SK-N-SH treated with all-trans-retinoic acid at 6 μM for 48 hours (cell line): ENCODE data around the gene PCBP1.

ENCODE experiments used
- ATAC-seq: fragments of 200-7000 bp; cut with Tn5 transposase; 3 replicates; pipeline ENCODE4 v1.9.1; 2020; ENCODE audit warnings: mild to moderate bottlenecking, moderate library complexity
- ARNTL ChIP-seq: fragments of 450-650 bp; formaldehyde crosslinking; IDR thresholded peaks from 2 replicates; pipeline ENCODE4 v1.5.0; 2020; ENCODE audit warnings: low read depth, mild to moderate bottlenecking, moderate library complexity, borderline replicate concordance
- BACH2 ChIP-seq: fragments of 250-450 bp; sonication (Bioruptor Pico); IDR thresholded peaks from 2 replicates; pipeline ENCODE4 v1.9.0; 2021; ENCODE audit warnings: mild to moderate bottlenecking, borderline replicate concordance
- CREB5 ChIP-seq: fragments of 250-450 bp; sonication (Bioruptor Pico); IDR thresholded peaks from 2 replicates; pipeline ENCODE4 v1.5.1; 2020; ENCODE audit warnings: low read depth, mild to moderate bottlenecking, moderate library complexity
- CSDC2 ChIP-seq: fragments of 250-450 bp; sonication (Bioruptor Pico); IDR thresholded peaks from 2 replicates; pipeline ENCODE4 v1.5.0; 2020; ENCODE audit warnings: mild to moderate bottlenecking, moderate library complexity
- ESRRG ChIP-seq: fragments of 250-450 bp; sonication (Bioruptor Pico); IDR thresholded peaks from 2 replicates; pipeline ENCODE4 v1.6.1; 2021; ENCODE audit warnings: mild to moderate bottlenecking
- GLIS3 ChIP-seq: fragments of 250-450 bp; sonication (Bioruptor Pico); IDR thresholded peaks from 2 replicates; pipeline ENCODE4 v1.5.0; 2020; ENCODE audit warnings: mild to moderate bottlenecking, moderate library complexity
- ISL1 ChIP-seq: fragments of 250-450 bp; sonication (Bioruptor Pico); IDR thresholded peaks from 2 replicates; pipeline ENCODE4 v2.1.2; 2022; ENCODE audit warnings: mild to moderate bottlenecking, moderate library complexity
- OSR1 ChIP-seq: fragments of 250-450 bp; sonication (Bioruptor Pico); IDR thresholded peaks from 2 replicates; pipeline ENCODE4 v1.8.0; 2022; ENCODE audit warnings: moderate library complexity, mild to moderate bottlenecking, inconsistent platforms
- POU6F1 ChIP-seq: fragments of 250-450 bp; sonication (Bioruptor Pico); IDR thresholded peaks from 2 replicates; pipeline ENCODE4 v1.8.0; 2021; ENCODE audit warnings: low read depth, mild to moderate bottlenecking, moderate library complexity, borderline replicate concordance
- PPARA ChIP-seq: fragments of 250-450 bp; sonication (Bioruptor Pico); IDR thresholded peaks from 2 replicates; pipeline ENCODE4 v1.5.0; 2020; ENCODE audit warnings: mild to moderate bottlenecking, borderline replicate concordance
- RARB ChIP-seq: fragments of 250-450 bp; sonication (Bioruptor Pico); IDR thresholded peaks from 2 replicates; pipeline ENCODE4 v1.8.0; 2021; ENCODE audit warnings: mild to moderate bottlenecking, moderate library complexity
- SNAI2 ChIP-seq: fragments of 250-450 bp; sonication (Bioruptor Pico); IDR thresholded peaks from 2 replicates; pipeline ENCODE4 v1.5.0; 2020; ENCODE audit warnings: mild to moderate bottlenecking, moderate library complexity
- TCF4 ChIP-seq: fragments of 250-450 bp; sonication (Bioruptor Pico); IDR thresholded peaks from 2 replicates; pipeline ENCODE4 v1.8.0; 2021; ENCODE audit warnings: mild to moderate bottlenecking, moderate library complexity, borderline replicate concordance
- TOX ChIP-seq: fragments of 250-450 bp; sonication (Bioruptor Pico); IDR thresholded peaks from 2 replicates; pipeline ENCODE4 v1.8.0; 2021; ENCODE audit warnings: mild to moderate bottlenecking, moderate library complexity, borderline replicate concordance
- ZC3H10 ChIP-seq: fragments of 250-450 bp; sonication (Bioruptor Pico); IDR thresholded peaks from 2 replicates; pipeline ENCODE4 v1.5.1; 2021; ENCODE audit warnings: mild to moderate bottlenecking, moderate library complexity
- ZFP3 ChIP-seq: fragments of 250-450 bp; sonication (Bioruptor Pico); IDR thresholded peaks from 2 replicates; pipeline ENCODE4 v1.5.0; 2020; ENCODE audit warnings: mild to moderate bottlenecking, moderate library complexity
- ZFP30 ChIP-seq: fragments of 450-650 bp; formaldehyde crosslinking; IDR thresholded peaks from 2 replicates; pipeline ENCODE4 v1.5.0; 2022; ENCODE audit warnings: mild to moderate bottlenecking, moderate library complexity
- ZNF565 ChIP-seq: fragments of 450-650 bp; formaldehyde crosslinking; conservative IDR thresholded peaks from 2 replicates; pipeline ENCODE4 v1.5.0; 2020; ENCODE audit warnings: low read depth, mild to moderate bottlenecking, moderate library complexity
- ZNF70 ChIP-seq: fragments of 450-650 bp; formaldehyde crosslinking; IDR thresholded peaks from 2 replicates; pipeline ENCODE4 v1.5.0; 2020; ENCODE audit warnings: mild to moderate bottlenecking, moderate library complexity
- ZNF8 ChIP-seq: fragments of 450-650 bp; formaldehyde crosslinking; IDR thresholded peaks from 2 replicates; pipeline ENCODE4 v1.5.0; 2020; ENCODE audit warnings: mild to moderate bottlenecking, moderate library complexity
- TF ChIP-seq, protein P1 (sequence below): fragments of 250-450 bp; sonication (Bioruptor Pico); IDR thresholded peaks from 2 replicates; pipeline ENCODE4 v1.5.0; 2020; ENCODE audit warnings: mild to moderate bottlenecking, moderate library complexity
- TF ChIP-seq, protein P2 (sequence below): fragments of 250-450 bp; sonication (Bioruptor Pico); IDR thresholded peaks from 2 replicates; pipeline ENCODE4 v1.8.0; 2020; ENCODE audit warnings: mild to moderate bottlenecking, moderate library complexity, borderline replicate concordance

The PCBP1 gene

DNA sequence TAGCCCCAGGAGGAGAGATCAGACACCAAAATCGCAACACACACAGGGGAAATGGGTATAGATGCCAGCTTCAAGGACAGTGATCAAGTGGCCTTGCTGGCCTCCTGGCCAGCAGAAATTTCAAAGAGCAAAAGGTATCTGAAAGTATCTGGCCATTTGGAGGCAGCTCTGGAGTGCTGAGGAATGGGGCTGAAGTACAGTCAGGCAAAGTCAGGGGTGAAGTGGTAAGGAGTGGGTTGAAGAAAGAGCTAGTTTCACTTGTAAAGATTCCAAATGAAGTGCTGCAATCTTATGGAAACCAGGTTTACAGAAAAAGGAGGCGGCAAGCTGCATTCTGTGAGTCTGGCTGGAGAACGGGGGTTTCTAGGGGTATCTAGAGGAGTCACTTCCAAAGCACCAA is 19.2 kb upstream of the PCBP1 start:
- TF ChIP-seq, protein P1, sequence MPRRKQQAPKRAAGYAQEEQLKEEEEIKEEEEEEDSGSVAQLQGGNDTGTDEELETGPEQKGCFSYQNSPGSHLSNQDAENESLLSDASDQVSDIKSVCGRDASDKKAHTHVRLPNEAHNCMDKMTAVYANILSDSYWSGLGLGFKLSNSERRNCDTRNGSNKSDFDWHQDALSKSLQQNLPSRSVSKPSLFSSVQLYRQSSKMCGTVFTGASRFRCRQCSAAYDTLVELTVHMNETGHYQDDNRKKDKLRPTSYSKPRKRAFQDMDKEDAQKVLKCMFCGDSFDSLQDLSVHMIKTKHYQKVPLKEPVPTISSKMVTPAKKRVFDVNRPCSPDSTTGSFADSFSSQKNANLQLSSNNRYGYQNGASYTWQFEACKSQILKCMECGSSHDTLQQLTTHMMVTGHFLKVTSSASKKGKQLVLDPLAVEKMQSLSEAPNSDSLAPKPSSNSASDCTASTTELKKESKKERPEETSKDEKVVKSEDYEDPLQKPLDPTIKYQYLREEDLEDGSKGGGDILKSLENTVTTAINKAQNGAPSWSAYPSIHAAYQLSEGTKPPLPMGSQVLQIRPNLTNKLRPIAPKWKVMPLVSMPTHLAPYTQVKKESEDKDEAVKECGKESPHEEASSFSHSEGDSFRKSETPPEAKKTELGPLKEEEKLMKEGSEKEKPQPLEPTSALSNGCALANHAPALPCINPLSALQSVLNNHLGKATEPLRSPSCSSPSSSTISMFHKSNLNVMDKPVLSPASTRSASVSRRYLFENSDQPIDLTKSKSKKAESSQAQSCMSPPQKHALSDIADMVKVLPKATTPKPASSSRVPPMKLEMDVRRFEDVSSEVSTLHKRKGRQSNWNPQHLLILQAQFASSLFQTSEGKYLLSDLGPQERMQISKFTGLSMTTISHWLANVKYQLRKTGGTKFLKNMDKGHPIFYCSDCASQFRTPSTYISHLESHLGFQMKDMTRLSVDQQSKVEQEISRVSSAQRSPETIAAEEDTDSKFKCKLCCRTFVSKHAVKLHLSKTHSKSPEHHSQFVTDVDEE: no peak
- TF ChIP-seq ZNF8 (CRISPR knock-in tag) (no peak), GLIS3 (no peak), ESRRG (CRISPR knock-in tag) (no peak), ZNF565 (CRISPR knock-in tag) (no peak), CSDC2 (CRISPR knock-in tag) (no peak), BACH2 (CRISPR knock-in tag) (no peak), ZFP3 (CRISPR knock-in tag) (no peak), ZNF70 (CRISPR knock-in tag) (no peak), CREB5 (CRISPR knock-in tag) (no peak), ARNTL (no peak), SNAI2 (CRISPR knock-in tag) (no peak), POU6F1 (no peak), ZC3H10 (CRISPR knock-in tag) (no peak), ISL1 (CRISPR knock-in tag) (no peak)
- TF ChIP-seq, protein P2, sequence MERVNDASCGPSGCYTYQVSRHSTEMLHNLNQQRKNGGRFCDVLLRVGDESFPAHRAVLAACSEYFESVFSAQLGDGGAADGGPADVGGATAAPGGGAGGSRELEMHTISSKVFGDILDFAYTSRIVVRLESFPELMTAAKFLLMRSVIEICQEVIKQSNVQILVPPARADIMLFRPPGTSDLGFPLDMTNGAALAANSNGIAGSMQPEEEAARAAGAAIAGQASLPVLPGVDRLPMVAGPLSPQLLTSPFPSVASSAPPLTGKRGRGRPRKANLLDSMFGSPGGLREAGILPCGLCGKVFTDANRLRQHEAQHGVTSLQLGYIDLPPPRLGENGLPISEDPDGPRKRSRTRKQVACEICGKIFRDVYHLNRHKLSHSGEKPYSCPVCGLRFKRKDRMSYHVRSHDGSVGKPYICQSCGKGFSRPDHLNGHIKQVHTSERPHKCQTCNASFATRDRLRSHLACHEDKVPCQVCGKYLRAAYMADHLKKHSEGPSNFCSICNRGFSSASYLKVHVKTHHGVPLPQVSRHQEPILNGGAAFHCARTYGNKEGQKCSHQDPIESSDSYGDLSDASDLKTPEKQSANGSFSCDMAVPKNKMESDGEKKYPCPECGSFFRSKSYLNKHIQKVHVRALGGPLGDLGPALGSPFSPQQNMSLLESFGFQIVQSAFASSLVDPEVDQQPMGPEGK (CRISPR knock-in tag): no peak
- ATAC-seq: no peak

DNA sequence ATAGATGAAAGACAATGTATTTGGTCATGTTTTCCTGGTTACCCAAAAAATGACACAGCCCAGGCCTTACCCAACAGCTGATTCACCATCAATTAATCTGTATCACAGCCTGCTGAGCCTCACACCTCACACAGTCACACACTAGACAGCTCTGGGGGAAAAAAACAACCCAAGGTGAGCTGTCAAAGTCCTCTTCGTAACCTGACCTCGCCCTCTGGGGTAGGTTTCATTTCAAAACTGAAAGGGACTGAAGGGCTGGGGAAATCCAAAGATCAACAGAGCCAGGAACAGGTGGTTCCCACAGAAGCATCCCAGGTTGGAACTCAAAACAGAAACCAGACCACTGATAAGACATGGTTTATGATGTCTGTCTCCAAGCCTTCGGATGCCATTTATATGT is 18.2 kb upstream of the PCBP1 start:
- TF ChIP-seq ZFP30 (CRISPR knock-in tag) (no peak), ZNF565 (CRISPR knock-in tag) (no peak), TCF4 (CRISPR knock-in tag) (no peak), OSR1 (CRISPR knock-in tag) (no peak), ESRRG (CRISPR knock-in tag) (no peak), CSDC2 (CRISPR knock-in tag) (no peak), RARB (no peak), ISL1 (CRISPR knock-in tag) (no peak), GLIS3 (no peak), CREB5 (CRISPR knock-in tag) (no peak), TOX (CRISPR knock-in tag) (no peak), PPARA (CRISPR knock-in tag) (no peak), ZNF70 (CRISPR knock-in tag) (no peak), ARNTL (no peak)
- TF ChIP-seq, protein P1: no peak
- TF ChIP-seq, protein P2 (CRISPR knock-in tag): no peak
- ATAC-seq: no peak
